ENCODE measurements around the gene AFG1L. TPM values are rescaled to one million over a fixed set of nuclear protein-coding genes. Genes with fewer than 3 reads are reported as not detected.
A peak's percentile ranks its signal among the peaks of the same experiment; 100 is the strongest.

The AFG1L gene
- total RNA-seq, 3 donors from 2014 or later (not counting 1 experiment from before 2014, with no cell fraction given) = 4.8 to 9.2 (median 5.2) TPM

GRCh38 chr6:108451816-108452215 lies 157.0 kb downstream of the AFG1L start:
- intact Hi-C loops (cut with micrococcal nuclease) = no loop called here
- Mint-ChIP-seq H3K27me3 (ENCODE audit: low read depth in 2 of 2) (no peaks in the 10 kb centered on the region), H3K4me3 (no peak overlapping the region), H3K27ac (no peak overlapping the region), H3K4me1 (peaks cover 8 to 9% of the 10 kb centered on the region in 2 donors), H3K9me3 (no peaks in the 10 kb centered on the region), H3K36me3 (no peaks in the 10 kb centered on the region)
- no peak for ATAC-seq
- Histone ChIP-seq H3K9me3 (ENCODE audit: control insufficient read depth, insufficient read depth, low read length) (no peaks in the 10 kb centered on the region), H3K27ac (ENCODE audit: low read length) (no peak overlapping the region), H3K4me1 (ENCODE audit: control insufficient read depth, insufficient read depth, low read length) (no peaks in the 10 kb centered on the region), H3K36me3 (ENCODE audit: control insufficient read depth, insufficient read depth, low read length) (no peaks in the 10 kb centered on the region), H3K4me3 (ENCODE audit: low read length) (no peak overlapping the region), H3K27me3 (ENCODE audit: control insufficient read depth, insufficient read depth, low read length) (no peaks in the 10 kb centered on the region)
- DNase-seq = no peak
- no peak for TF ChIP-seq CTCF (IDR thresholded peaks at IDR 0.05)
- WGBS (ENCODE audit: insufficient coverage) = 98% methylated on average over 8 of the region's 8 CpGs

- WGBS (ENCODE audit: insufficient coverage) = 95% methylated on average over 4 of the region's 4 CpGs
- H3K4me3 Mint-ChIP-seq = no peak overlapping the region
- H3K27me3 ChIP-seq (ENCODE audit: control insufficient read depth, insufficient read depth, low read length) = no peaks in the 10 kb centered on the region
- intact Hi-C loops (cut with micrococcal nuclease) = no loop called here
- TF ChIP-seq CTCF (IDR thresholded peaks at IDR 0.05) = no peak
- no peaks in the 10 kb centered on the region for H3K36me3 Mint-ChIP-seq
- H3K4me3 ChIP-seq (ENCODE audit: low read length) = no peak overlapping the region
- no peak for ATAC-seq
- no peaks in the 10 kb centered on the region for H3K9me3 ChIP-seq (ENCODE audit: control insufficient read depth, insufficient read depth, low read length)
- no peak overlapping the region for H3K27ac ChIP-seq (ENCODE audit: low read length)
- no peaks in the 10 kb centered on the region for H3K27me3 Mint-ChIP-seq (ENCODE audit: low read depth in 2 of 2)
- H3K9me3 Mint-ChIP-seq = no peaks in the 10 kb centered on the region
- H3K4me1 Mint-ChIP-seq = peaks cover 8 to 9% of the 10 kb centered on the region in 2 donors
- DNase-seq = no peak
- no peak overlapping the region for H3K27ac Mint-ChIP-seq
- H3K4me1 ChIP-seq (ENCODE audit: control insufficient read depth, insufficient read depth, low read length) = no peaks in the 10 kb centered on the region
- H3K36me3 ChIP-seq (ENCODE audit: control insufficient read depth, insufficient read depth, low read length) = no peaks in the 10 kb centered on the region
Observed at GRCh38 chr6:108452711-108453195, 157.9 kb downstream of the AFG1L start.

- Mint-ChIP-seq H3K27me3 (ENCODE audit: low read depth in 2 of 2) (no peaks in the 10 kb centered on the region), H3K27ac (peak overlapping the region in 1 of 2 donors; percentile 8), H3K4me1 (peaks cover 8 to 9% of the 10 kb centered on the region in 2 donors), H3K36me3 (no peaks in the 10 kb centered on the region), H3K4me3 (no peak overlapping the region), H3K9me3 (no peaks in the 10 kb centered on the region)
- TF ChIP-seq CTCF (IDR thresholded peaks at IDR 0.05) = no peak
- no peaks in the 10 kb centered on the region for H3K27me3 ChIP-seq (ENCODE audit: control insufficient read depth, insufficient read depth, low read length)
- DNase-seq = no peak
- intact Hi-C loops (cut with micrococcal nuclease) = no loop called here
- H3K36me3 ChIP-seq (ENCODE audit: control insufficient read depth, insufficient read depth, low read length) = no peaks in the 10 kb centered on the region
- 36% methylated on average over 3 of the region's 3 CpGs for WGBS (ENCODE audit: insufficient coverage)
- no peak overlapping the region for H3K4me3 ChIP-seq (ENCODE audit: low read length)
- no peak overlapping the region for H3K27ac ChIP-seq (ENCODE audit: low read length)
- H3K9me3 ChIP-seq (ENCODE audit: control insufficient read depth, insufficient read depth, low read length) = no peaks in the 10 kb centered on the region
- H3K4me1 ChIP-seq (ENCODE audit: control insufficient read depth, insufficient read depth, low read length) = no peaks in the 10 kb centered on the region
- peak in 1 of 3 donors; percentile 47 for ATAC-seq
Observed at GRCh38 chr6:108453601-108454185, 158.8 kb downstream of the AFG1L start.

- Mint-ChIP-seq H3K4me3 (no peak overlapping the region), H3K27ac (no peak overlapping the region), H3K27me3 (ENCODE audit: low read depth in 2 of 2) (no peaks in the 10 kb centered on the region), H3K4me1 (peaks cover 8 to 9% of the 10 kb centered on the region in 2 donors), H3K36me3 (no peaks in the 10 kb centered on the region), H3K9me3 (no peaks in the 10 kb centered on the region)
- Histone ChIP-seq H3K27ac (ENCODE audit: low read length) (no peak overlapping the region), H3K36me3 (ENCODE audit: control insufficient read depth, insufficient read depth, low read length) (no peaks in the 10 kb centered on the region), H3K4me1 (ENCODE audit: control insufficient read depth, insufficient read depth, low read length) (no peaks in the 10 kb centered on the region), H3K27me3 (ENCODE audit: control insufficient read depth, insufficient read depth, low read length) (no peaks in the 10 kb centered on the region), H3K9me3 (ENCODE audit: control insufficient read depth, insufficient read depth, low read length) (no peaks in the 10 kb centered on the region), H3K4me3 (ENCODE audit: low read length) (no peak overlapping the region)
- DNase-seq (no peak), ATAC-seq (no peak)
- intact Hi-C loops (cut with micrococcal nuclease) = no loop called here
- no peak for TF ChIP-seq CTCF (IDR thresholded peaks at IDR 0.05)
- WGBS (ENCODE audit: insufficient coverage) = 92% methylated on average over 2 of the region's 2 CpGs
Observed at GRCh38 chr6:108454356-108454755, 159.5 kb downstream of the AFG1L start.
